Measurements from ENCODE around the gene GNB1. TPM values are rescaled to one million over a fixed set of nuclear protein-coding genes. Genes with fewer than 3 reads are reported as not detected.

GNB1 gene
- polyA plus RNA-seq, 3 donors: 41.9 to 357 (median 111) TPM

DNA sequence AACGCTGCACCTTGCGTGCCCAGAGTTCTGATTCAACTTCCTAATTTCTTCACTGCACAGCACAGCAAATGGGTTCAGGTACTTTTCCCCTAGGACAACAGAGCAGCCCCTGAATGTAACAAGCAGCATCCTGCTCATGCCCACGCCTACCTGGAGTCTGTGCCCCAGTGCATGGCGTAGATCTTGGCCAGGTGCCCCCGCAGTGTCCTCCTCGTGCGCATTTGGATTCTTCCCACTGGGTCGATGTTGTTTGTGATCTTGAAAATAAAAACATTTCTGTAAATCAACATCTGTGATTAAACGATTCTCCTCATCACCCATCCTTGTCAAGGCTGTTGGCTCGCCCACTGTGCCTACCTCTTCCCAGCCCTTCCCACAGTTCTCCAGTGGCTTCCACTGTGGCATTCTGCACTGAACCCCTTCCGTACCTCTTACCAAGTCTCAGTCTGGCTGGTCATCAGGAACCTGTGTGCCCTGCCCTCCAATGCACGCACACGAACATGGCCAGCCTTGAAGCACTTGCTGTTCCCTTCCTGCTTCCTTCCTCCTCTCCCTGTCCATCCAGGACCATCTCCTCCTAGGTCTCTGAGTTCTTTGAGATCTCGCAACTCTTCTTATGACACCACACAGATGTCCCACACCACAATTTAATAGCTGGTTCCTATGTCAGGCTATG is 75.1 kb downstream of the GNB1 start:
- Mint-ChIP-seq H3K4me1 (no peaks in the 10 kb centered on the region), H3K27ac (peak overlapping the region in 4 of 7 donors; percentile 4 to 65 (median 40)), H3K27me3 (ENCODE audit: low read depth in 3 of 3) (no peaks in the 10 kb centered on the region), H3K9me3 (peaks cover 0 to 2% (median 0%) of the 10 kb centered on the region in 7 donors), H3K36me3 (peaks cover 44 to 86% of the 10 kb centered on the region in 2 donors), H3K4me3 (no peak overlapping the region)
- H2AFZ ChIP-seq (ENCODE audit: insufficient read depth, low read depth, low read length, poor library complexity, severe bottlenecking): no peak overlapping the region
- peaks cover 68 to 78% of the 10 kb centered on the region in 2 donors for H3K36me3 ChIP-seq (replicated peaks in 1 of 2; ENCODE audit: control insufficient read depth in 1 of 2, insufficient read depth in 2 of 2, low read length in 2 of 2)
- H3K9me3 ChIP-seq (replicated peaks in 1 of 2; ENCODE audit: control insufficient read depth in 1 of 2, insufficient read depth in 1 of 2, low read length in 2 of 2): no peaks in the 10 kb centered on the region
- WGBS (ENCODE audit: insufficient coverage): 93% methylated on average over 9 of the region's 14 CpGs
- no peaks in the 10 kb centered on the region for H3K4me1 ChIP-seq (ENCODE audit: control insufficient read depth in 1 of 2, insufficient read depth in 2 of 2, low read length in 2 of 2)
- TF ChIP-seq CTCF (IDR thresholded peaks at IDR 0.05): no peak
- H3K27me3 ChIP-seq (ENCODE audit: control insufficient read depth in 2 of 2, insufficient read depth in 2 of 2, low read length in 2 of 2): no peaks in the 10 kb centered on the region
- H3K79me2 ChIP-seq (ENCODE audit: insufficient read depth, low read length): peaks cover 90% of the 10 kb centered on the region
- intact Hi-C loops (cut with micrococcal nuclease): no loop called here
- DNase-seq: no peak
- H3K27ac ChIP-seq (ENCODE audit: low read depth in 1 of 2, low read length in 2 of 2): peak overlapping the region in 1 of 2 donors; percentile 47
- H4K20me1 ChIP-seq (ENCODE audit: insufficient read depth, low read length): peaks cover 98% of the 10 kb centered on the region
- no peak overlapping the region for H3K4me2 ChIP-seq (replicated peaks; ENCODE audit: extremely low read depth, low read length, poor library complexity, severe bottlenecking)
- no peak overlapping the region for H3K4me3 ChIP-seq (replicated peaks in 1 of 3; ENCODE audit: low read depth in 2 of 3, low read length in 3 of 3)
- H3K9ac ChIP-seq (ENCODE audit: insufficient read depth, low read length, poor library complexity, severe bottlenecking): no peak overlapping the region

DNA sequence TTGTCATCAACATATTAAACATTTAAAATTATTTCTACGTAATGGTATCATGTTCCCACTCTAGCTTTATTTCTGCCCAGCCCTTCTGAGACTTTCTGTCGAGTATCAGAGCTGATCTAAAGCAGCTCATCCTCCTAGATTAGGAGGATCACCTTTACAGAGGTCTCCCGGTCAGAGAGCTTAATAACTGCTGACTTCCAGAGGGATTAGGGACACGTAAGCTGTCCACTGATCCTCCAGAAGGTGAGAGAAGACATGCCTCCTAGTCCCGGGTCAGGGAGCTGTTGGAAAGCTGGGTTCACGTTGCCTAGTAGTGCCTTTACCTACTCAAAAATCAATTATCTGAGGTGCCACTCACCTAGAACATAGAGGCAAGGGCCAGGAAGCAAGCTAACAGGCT is 81.4 kb downstream of the GNB1 start:
- Histone ChIP-seq H3K4me2 (replicated peaks; ENCODE audit: extremely low read depth, low read length, poor library complexity, severe bottlenecking) (no peak overlapping the region), H3K27me3 (ENCODE audit: control insufficient read depth in 2 of 2, insufficient read depth in 2 of 2, low read length in 2 of 2) (no peaks in the 10 kb centered on the region), H3K4me1 (ENCODE audit: control insufficient read depth in 1 of 2, insufficient read depth in 2 of 2, low read length in 2 of 2) (no peaks in the 10 kb centered on the region), H4K20me1 (ENCODE audit: insufficient read depth, low read length) (peaks cover 98% of the 10 kb centered on the region), H3K27ac (ENCODE audit: low read depth in 1 of 2, low read length in 2 of 2) (peak overlapping the region in 1 of 2 donors; percentile 23), H3K36me3 (replicated peaks in 1 of 2; ENCODE audit: control insufficient read depth in 1 of 2, insufficient read depth in 2 of 2, low read length in 2 of 2) (peaks cover 65 to 96% of the 10 kb centered on the region in 2 donors), H3K79me2 (ENCODE audit: insufficient read depth, low read length) (peaks cover 87% of the 10 kb centered on the region), H3K4me3 (replicated peaks in 1 of 3; ENCODE audit: low read depth in 2 of 3, low read length in 3 of 3) (no peak overlapping the region), H3K9me3 (replicated peaks in 1 of 2; ENCODE audit: control insufficient read depth in 1 of 2, insufficient read depth in 1 of 2, low read length in 2 of 2) (no peaks in the 10 kb centered on the region), H3K9ac (ENCODE audit: insufficient read depth, low read length, poor library complexity, severe bottlenecking) (no peak overlapping the region), H2AFZ (ENCODE audit: insufficient read depth, low read depth, low read length, poor library complexity, severe bottlenecking) (no peak overlapping the region)
- Mint-ChIP-seq H3K36me3 (peaks cover 41 to 79% of the 10 kb centered on the region in 2 donors), H3K9me3 (no peaks in the 10 kb centered on the region), H3K27ac (peak overlapping the region in 2 of 7 donors; percentile 68 to 69), H3K4me1 (no peaks in the 10 kb centered on the region), H3K4me3 (no peak overlapping the region), H3K27me3 (ENCODE audit: low read depth in 3 of 3) (no peaks in the 10 kb centered on the region)
- TF ChIP-seq CTCF (IDR thresholded peaks at IDR 0.05): no peak
- no peak for DNase-seq
- WGBS (ENCODE audit: insufficient coverage): 95% methylated on average over 3 of the region's 6 CpGs
- intact Hi-C loops (cut with micrococcal nuclease): no loop called here
